Liver (tissue), 3 donors: Measurements from ENCODE around the gene SPINT3.

Source experiments
- EGR1 ChIP-seq, 2 donors: IDR thresholded peaks; 2 replicates each; pipeline ENCODE4 v1.6.1; 2016 to 2018; ENCODE audit warnings: antibody characterized with exemption in 2 of 2, low read depth in 2 of 2
- FOXA1 ChIP-seq: IDR thresholded peaks from 2 replicates; pipeline ENCODE4 v1.6.1; 2016; ENCODE audit warnings: antibody characterized with exemption
- HNF4A ChIP-seq, 2 donors: conservative IDR thresholded peaks; 2 replicates each; pipeline ENCODE4 v1.6.1; 2016; ENCODE audit warnings: antibody characterized with exemption in 2 of 2, mild to moderate bottlenecking in 2 of 2
- JUND ChIP-seq, 2 donors: IDR thresholded peaks; 2 replicates each; pipeline ENCODE4 v1.6.1; 2016; ENCODE audit warnings: antibody characterized with exemption in 2 of 2
- RAD21 ChIP-seq, 2 donors: IDR thresholded peaks; 2 replicates each; pipeline ENCODE4 v1.6.1; 2016; ENCODE audit warnings: antibody characterized with exemption in 2 of 2, mild to moderate bottlenecking in 2 of 2
- RXRA ChIP-seq, 2 donors: IDR thresholded peaks; 2 replicates each; pipeline ENCODE4 v1.6.1; 2017 to 2018; ENCODE audit warnings: antibody characterized with exemption in 2 of 2, mild to moderate bottlenecking in 1 of 2
- YY1 ChIP-seq: IDR thresholded peaks from 2 replicates; pipeline ENCODE4 v1.6.1; 2016; ENCODE audit warnings: antibody characterized with exemption, mild to moderate bottlenecking
- TF ChIP-seq, protein P1 (sequence below): fragments of 150-350 bp; IDR thresholded peaks from 2 replicates; pipeline ENCODE4 v1.5.1; 2017; ENCODE audit warnings: improper control_type of control experiment, low read depth, low read length; ENCODE audit not compliant: missing input control
- TF ChIP-seq, protein P2 (sequence below): IDR thresholded peaks from 2 replicates; pipeline ENCODE4 v1.6.1; 2016; ENCODE audit warnings: antibody characterized with exemption, mild to moderate bottlenecking
- donor health status: healthy.
- donor health status: healthy.

DNA sequence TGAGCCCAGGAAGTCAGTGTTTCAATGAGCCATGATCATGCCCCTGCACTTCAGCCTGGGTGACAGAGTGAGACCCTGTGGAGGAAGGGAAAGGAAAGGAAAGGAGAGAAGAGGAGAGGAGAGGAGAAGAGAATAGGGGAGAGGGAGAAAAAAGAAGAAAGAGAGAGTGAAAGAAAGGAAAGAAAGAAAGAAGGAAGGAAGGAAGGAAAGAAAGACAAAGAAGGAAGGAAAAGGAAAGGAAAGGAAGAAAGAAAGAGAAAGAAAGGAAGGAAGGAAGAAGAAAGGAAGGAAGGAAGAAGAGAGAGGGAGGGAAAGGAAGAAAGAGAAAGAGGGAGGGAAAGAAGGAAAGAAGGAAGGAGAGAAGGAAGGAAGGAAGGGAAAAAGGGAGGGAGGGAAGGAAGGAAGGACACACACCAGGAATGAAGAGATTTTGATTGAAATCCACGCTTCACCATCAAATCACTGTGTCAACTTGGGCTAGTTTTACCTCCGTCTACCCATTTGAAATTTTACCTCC is 49.4 kb upstream of the SPINT3 start:
- TF ChIP-seq, protein P1, sequence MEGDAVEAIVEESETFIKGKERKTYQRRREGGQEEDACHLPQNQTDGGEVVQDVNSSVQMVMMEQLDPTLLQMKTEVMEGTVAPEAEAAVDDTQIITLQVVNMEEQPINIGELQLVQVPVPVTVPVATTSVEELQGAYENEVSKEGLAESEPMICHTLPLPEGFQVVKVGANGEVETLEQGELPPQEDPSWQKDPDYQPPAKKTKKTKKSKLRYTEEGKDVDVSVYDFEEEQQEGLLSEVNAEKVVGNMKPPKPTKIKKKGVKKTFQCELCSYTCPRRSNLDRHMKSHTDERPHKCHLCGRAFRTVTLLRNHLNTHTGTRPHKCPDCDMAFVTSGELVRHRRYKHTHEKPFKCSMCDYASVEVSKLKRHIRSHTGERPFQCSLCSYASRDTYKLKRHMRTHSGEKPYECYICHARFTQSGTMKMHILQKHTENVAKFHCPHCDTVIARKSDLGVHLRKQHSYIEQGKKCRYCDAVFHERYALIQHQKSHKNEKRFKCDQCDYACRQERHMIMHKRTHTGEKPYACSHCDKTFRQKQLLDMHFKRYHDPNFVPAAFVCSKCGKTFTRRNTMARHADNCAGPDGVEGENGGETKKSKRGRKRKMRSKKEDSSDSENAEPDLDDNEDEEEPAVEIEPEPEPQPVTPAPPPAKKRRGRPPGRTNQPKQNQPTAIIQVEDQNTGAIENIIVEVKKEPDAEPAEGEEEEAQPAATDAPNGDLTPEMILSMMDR = no peak
- no peak for TF ChIP-seq JUND (IDR thresholded peaks at IDR 0.05)
- no peak for TF ChIP-seq RXRA (IDR thresholded peaks at IDR 0.05)
- TF ChIP-seq EGR1 (IDR thresholded peaks at IDR 0.05; ENCODE audit: low read depth in 2 of 2) = no peak
- TF ChIP-seq HNF4A (conservative IDR thresholded peaks at IDR 0.05) = no peak
- TF ChIP-seq, protein P2, sequence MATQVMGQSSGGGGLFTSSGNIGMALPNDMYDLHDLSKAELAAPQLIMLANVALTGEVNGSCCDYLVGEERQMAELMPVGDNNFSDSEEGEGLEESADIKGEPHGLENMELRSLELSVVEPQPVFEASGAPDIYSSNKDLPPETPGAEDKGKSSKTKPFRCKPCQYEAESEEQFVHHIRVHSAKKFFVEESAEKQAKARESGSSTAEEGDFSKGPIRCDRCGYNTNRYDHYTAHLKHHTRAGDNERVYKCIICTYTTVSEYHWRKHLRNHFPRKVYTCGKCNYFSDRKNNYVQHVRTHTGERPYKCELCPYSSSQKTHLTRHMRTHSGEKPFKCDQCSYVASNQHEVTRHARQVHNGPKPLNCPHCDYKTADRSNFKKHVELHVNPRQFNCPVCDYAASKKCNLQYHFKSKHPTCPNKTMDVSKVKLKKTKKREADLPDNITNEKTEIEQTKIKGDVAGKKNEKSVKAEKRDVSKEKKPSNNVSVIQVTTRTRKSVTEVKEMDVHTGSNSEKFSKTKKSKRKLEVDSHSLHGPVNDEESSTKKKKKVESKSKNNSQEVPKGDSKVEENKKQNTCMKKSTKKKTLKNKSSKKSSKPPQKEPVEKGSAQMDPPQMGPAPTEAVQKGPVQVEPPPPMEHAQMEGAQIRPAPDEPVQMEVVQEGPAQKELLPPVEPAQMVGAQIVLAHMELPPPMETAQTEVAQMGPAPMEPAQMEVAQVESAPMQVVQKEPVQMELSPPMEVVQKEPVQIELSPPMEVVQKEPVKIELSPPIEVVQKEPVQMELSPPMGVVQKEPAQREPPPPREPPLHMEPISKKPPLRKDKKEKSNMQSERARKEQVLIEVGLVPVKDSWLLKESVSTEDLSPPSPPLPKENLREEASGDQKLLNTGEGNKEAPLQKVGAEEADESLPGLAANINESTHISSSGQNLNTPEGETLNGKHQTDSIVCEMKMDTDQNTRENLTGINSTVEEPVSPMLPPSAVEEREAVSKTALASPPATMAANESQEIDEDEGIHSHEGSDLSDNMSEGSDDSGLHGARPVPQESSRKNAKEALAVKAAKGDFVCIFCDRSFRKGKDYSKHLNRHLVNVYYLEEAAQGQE = no peak
- TF ChIP-seq RAD21 (IDR thresholded peaks at IDR 0.05) = no peak
- no peak for TF ChIP-seq YY1
- TF ChIP-seq FOXA1 = no peak
